AG08395 (cell line): ENCODE results near the gene VAPB.

Experiments used
- DNase-seq: peaks from one replicate; pipeline ENCODE4 v3.0.0; 2012; ENCODE audit warnings: mixed read lengths, low spot score

VAPB gene

DNA sequence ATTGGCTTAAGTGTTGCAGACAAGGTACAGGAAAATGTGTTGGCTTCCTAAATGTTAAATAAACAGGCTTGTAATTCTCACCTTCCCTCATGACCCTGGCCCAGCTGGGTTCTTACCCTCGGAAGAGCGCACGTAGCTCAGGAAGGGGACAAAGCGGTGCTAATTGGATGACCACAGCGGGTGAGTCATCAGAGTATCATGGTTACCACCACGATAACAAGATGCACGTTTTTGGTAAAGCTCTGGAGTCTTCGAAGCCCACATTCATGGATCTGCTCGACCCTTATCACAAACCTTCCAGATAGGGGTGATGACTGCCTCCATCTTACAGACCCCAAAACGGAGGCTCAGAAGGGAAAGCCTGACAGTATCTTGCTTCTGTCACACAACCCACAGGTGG lies 93.4 kb downstream of the VAPB start:
- no peak for DNase-seq

DNA sequence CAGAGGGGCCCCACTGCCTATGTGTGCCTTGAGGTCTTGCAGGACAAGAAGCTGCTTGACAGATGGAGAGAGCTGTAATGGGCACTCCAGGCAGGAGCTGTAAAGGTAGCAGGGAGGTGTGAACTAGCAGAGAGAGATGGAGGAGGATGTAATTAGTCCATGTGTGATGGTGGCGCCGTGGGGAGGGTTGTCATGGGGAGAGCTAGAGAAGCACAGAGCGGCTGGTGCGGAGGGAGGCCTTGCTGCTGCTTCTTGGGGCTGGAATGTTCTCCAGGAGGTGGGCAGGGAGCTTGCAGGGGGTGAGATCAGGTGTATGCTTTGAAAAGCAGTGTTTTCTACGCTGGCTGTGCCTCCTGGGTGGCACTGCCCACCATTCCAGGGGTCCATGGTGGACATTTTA lies 94.0 kb downstream of the VAPB start:
- no peak for DNase-seq

GRCh38 chr20:58483470-58483869 lies 94.4 kb downstream of the VAPB start:
- DNase-seq = no peak

DNA sequence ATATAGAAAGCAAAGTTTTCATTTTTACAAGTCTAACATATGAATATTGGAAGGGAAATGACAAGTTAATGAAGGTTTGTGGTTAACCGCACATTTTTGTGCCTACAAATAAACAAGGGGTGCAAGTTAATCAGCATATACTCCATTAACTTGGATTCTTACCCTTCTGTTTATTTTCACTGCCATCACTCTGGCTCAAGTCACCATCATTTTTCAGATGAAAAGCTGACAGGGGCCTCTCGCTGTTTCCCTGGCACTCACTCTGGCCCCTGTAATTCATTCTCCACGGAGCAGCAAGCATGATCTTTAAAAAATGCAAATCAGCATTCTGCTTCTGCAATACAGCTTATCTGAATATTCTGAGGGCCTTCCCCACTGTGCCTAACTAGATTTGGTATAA lies 96.4 kb downstream of the VAPB start:
- no peak for DNase-seq

DNA sequence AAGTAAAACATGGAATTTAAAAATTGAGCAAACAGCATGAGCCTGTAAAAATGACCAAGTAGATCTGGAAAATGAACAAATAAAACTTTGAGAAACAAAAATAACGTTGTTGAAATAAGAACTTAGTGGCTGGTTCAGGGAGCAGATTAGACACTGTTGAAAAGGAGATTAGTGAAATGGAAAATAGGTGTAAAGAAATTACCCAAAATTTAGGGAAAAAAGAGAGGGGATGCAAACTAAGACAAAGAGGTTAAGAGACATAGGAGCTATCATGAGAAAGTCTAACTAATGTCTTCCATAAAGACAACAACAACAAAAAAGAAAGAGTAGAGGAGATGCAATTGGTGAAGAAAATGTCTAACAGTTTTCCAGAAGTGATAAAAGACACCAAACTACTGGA lies 97.2 kb downstream of the VAPB start:
- no peak for DNase-seq

- DNase-seq = no peak
Measured at GRCh38 chr20:58492074-58492718, 103.2 kb downstream of the VAPB start.

- DNase-seq = no peak
Measured at GRCh38 chr20:58492795-58493524, 103.9 kb downstream of the VAPB start.

DNA sequence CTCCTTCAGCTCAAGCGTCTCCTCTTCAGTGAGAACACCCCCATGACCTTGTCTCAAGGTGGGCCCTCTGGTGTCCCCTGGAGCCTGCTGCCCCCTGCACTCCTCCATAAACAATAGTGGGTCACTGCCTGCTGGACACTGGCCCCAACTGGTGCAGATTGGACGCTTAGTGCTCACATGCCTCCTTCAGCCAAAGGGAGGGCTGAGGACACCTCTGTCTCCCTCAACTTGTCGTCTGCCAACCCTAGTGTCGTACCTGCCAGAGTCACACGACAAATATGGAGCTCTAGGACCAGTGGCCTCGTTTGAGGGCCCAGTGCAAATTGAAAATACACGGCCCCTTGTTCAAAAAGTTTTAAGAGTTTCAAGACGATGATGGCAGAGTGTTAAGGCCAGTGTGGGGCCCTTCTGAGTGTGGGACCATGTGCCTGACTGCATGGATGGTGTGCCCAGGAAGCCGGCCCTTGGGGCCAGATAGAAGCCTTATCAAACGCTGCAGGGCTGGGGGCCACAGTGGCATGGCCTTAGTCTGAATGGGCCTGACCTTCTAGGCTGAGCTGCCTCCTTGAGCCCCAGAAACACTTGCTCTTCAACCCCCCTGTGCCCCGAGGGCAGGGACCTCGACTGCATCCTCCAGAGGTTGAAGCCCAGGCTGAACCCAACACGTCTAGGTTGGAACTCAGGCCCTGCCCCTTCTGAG lies 106.0 kb downstream of the VAPB start:
- DNase-seq = no peak

DNA sequence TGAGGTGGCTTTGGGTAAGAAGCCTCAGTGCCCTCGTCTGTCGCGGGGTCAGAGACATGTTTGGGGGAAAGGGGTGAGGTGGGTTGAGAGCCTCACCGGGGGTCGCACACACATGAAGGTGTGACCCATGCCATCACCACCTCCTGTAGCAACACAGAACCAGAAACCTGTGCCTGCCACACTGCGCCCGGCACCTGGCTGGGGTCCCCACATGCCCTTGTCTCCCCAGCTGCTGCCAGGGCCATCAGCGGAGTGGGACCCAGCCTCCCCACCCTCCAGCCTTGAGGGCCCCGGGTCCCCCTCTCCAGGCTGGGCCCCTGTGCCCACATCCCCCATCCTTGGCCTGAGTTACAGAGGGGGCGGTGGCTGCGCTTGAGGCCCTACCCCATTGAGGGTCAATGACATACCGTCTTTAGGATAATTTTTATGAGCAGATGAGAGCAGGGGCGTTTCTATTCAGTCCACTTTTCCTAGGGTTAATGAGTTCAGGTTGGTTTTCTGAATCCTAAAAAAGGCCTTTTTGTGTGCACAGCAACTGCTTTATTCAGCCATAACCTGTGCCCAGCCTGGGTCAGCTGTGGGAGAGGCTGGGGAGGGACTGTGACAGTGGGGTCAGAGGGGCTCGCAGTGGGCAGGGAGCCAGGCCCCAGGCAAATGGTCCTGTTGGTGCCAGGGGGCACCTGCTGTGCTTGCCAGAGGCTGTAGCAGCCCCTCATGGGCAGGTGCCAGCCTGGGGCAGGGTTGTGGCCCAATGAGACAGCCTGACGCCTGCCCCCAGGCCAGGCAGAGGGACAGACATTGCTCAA lies 106.8 kb downstream of the VAPB start:
- no peak for DNase-seq

GRCh38 chr20:58496429-58496769 lies 107.4 kb downstream of the VAPB start:
- no peak for DNase-seq

GRCh38 chr20:58497076-58497641 lies 108.1 kb downstream of the VAPB start:
- DNase-seq = no peak

DNA sequence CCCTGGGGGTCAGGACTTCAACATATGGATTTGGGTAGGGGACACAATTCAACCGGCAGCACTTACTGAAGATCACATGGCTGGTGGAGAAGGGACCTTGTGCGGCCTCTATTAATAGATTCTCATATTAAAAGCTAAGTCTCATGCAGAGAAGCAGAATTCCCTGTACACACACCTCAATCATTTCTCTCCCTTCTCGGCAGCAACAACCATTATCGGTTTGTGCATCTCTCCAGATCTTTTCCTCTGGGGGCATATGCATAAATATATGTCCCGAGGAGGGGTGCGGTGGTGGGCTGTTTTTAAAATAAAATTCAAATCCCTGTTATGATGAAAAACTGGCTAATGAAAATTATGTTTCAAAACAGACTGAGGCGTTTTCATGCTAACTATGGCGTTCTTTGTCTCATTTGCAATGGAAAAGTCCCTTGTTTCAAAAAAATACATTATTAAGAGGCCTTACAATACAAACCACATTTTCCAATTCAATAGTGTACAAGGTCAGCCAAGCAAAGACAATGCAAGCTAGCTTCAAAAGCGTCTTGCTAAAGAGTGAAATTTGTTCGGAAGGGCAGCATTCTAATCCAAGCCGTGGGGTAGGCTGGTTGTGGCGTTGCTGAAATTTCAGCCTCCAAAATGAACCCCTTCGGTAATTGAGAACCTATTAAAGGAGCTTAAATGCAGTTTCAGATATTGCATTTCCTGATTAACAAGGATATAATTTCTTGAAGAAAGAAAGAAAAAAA lies 108.9 kb downstream of the VAPB start:
- DNase-seq = no peak

- no peak for DNase-seq
Measured at GRCh38 chr20:58498470-58499068, 109.5 kb downstream of the VAPB start.

DNA sequence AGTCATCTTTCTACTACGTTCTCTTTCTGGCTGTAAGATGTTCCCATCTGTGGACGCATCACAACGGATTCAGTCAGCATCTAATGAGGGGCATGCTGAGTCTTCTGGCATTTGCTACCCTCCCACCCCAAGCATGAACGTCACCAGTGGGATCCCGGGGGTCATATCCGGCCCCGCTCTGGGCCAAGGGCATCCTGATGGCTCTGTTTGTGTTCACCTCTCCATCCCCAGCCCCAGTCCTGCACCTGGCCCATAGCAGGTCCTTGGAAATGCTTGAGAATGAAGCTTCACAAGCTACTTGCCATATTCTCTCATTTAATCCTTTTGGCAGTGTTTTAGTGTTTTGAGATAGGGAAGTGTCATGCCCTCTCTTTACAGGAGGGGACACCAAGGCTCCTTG lies 111.2 kb downstream of the VAPB start:
- DNase-seq = no peak
